ENCODE data around the gene HLA-DOB. TPM values are rescaled to one million over a fixed set of nuclear protein-coding genes. Genes with fewer than 3 reads are reported as not detected.

HLA-DOB gene
- total and polyA plus RNA-seq, 10 of the 15 experiments (the other 5 are each of a cell fraction or from before 2014, with no cell fraction given) = 27.4 to 79.1 (median 37.0) TPM

- CTCF ChIA-PET = interaction anchor here (1.0 to 3.3 kb wide), 14 partner anchors 9 to 379 kb away, joined by 3 to 36 read pairs (median 6); partner anchors contain the start of genes PSMB9 and TAP2
- H3K9ac ChIP-seq (ENCODE audit: control insufficient read depth, insufficient read depth, low read length) = no peak overlapping the region
- peaks cover 2 to 11% of the 10 kb centered on the region in 2 experiments for H3K27me3 ChIP-seq (replicated peaks in 1 of 2; ENCODE audit: control insufficient read depth in 2 of 2, insufficient read depth in 2 of 2, low read length in 1 of 2)
- no TSS peak for BruUV-seq (replicated peaks)
- no peak overlapping the region for H3K4me3 ChIP-seq
- H3K79me2 ChIP-seq (ENCODE audit: control insufficient read depth, insufficient read depth, low read length) = no peaks in the 10 kb centered on the region
- no peak overlapping the region for H3K4me2 ChIP-seq (ENCODE audit: control insufficient read depth, insufficient read depth)
- H3K9me3 ChIP-seq (replicated peaks; ENCODE audit: control insufficient read depth, insufficient read depth, low read length) = no peaks in the 10 kb centered on the region
- 2% methylated on average over 2 of the region's 2 CpGs for WGBS (ENCODE audit: insufficient coverage, insufficient replicate concordance, low lambda C conversion rate, missing lambda C conversion rate)
- RAD21 ChIA-PET (ENCODE audit: unreplicated experiment) = interaction anchor here (1.5 to 3.3 kb wide), 6 partner anchors 9 to 380 kb away, joined by 5 to 13 read pairs (median 9); partner anchors contain the start of gene TAP2
- intact Hi-C loops (cut with micrococcal nuclease; ENCODE audit: unreplicated experiment) = no loop called here
- no peak overlapping the region for H2AFZ ChIP-seq (ENCODE audit: control insufficient read depth, low read depth, low read length)
- ATAC-seq (no peak), DNase-seq (ENCODE audit: low read depth, low spot score) (no peak), FAIRE-seq (no peak)
- no peaks in the 10 kb centered on the region for H3K36me3 ChIP-seq (ENCODE audit: control insufficient read depth in 2 of 2, insufficient read depth in 2 of 2, low read length in 1 of 2)
- H3K27ac ChIP-seq (ENCODE audit: control insufficient read depth, insufficient read depth) = no peak overlapping the region
- POLR2A ChIA-PET = interaction anchor here (0.6 to 1.1 kb wide), 3 partner anchors 9 to 348 kb away, joined by 3 to 4 read pairs (median 3); no protein-coding TSS in a partner anchor
- H4K20me1 ChIP-seq (ENCODE audit: control insufficient read depth, insufficient read depth) = no peaks in the 10 kb centered on the region
- SMC1A ChIA-PET (ENCODE audit: uncharacterized antibody, unreplicated experiment) = interaction anchor here (0.7 to 7.4 kb wide), 10 partner anchors 9 to 548 kb away, joined by 3 to 51 read pairs (median 4); no protein-coding TSS in a partner anchor
- peaks cover 16% of the 10 kb centered on the region for H3K4me1 ChIP-seq (ENCODE audit: control insufficient read depth, insufficient read depth, low read length)
- in situ Hi-C loops (cut with MboI) = loop anchor here (5.0 kb wide), 1 partner anchor 382 kb away; no protein-coding TSS in a partner anchor
- TF ChIP-seq MEF2A (IDR thresholded peaks at IDR 0.05; ENCODE audit: insufficient read depth, low read depth, low read length) = no peak
Observed at GRCh38 chr6:32794510-32794909, 22.3 kb downstream of the HLA-DOB start.

DNA sequence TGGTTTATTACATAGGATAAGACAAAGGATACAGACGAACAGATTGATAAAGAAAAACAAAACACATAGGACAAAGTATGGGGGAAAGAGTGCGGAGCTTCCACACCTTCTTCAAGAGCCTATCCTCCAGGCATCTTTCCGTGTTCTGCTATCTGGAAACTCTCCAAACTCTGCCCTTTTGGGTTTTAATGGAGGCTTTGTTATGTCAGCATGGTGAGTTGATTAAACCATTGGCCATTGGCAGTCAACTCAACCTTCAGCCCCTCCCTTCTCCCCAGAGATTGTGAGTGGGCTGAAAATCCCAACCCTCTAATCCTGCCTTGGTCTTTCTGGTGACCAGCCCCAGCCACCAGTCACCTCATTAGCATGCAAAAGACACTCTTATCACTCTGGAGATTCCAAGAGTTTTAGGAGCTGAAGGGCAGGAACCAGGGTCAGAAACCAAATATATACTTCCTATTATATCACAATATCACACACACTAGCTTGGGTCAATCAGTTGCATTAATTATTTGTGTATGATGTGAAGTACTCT lies 23.8 kb downstream of the HLA-DOB start:
- no peak overlapping the region for H3K4me2 ChIP-seq (ENCODE audit: control insufficient read depth, insufficient read depth)
- POLR2A ChIA-PET = interaction anchor here (0.5 to 1.2 kb wide), 2 partner anchors 13 to 171 kb away, joined by 3 read pairs; no protein-coding TSS in a partner anchor
- no peaks in the 10 kb centered on the region for H3K79me2 ChIP-seq (ENCODE audit: control insufficient read depth, insufficient read depth, low read length)
- no peak overlapping the region for H3K4me3 ChIP-seq
- DNase-seq (ENCODE audit: low read depth, low spot score) = no peak
- ATAC-seq = no peak
- intact Hi-C loops (cut with micrococcal nuclease; ENCODE audit: unreplicated experiment) = no loop called here
- 33% methylated on average over 3 of the region's 3 CpGs for WGBS (ENCODE audit: insufficient coverage, insufficient replicate concordance, low lambda C conversion rate, missing lambda C conversion rate)
- H3K9ac ChIP-seq (ENCODE audit: control insufficient read depth, insufficient read depth, low read length) = no peak overlapping the region
- no peaks in the 10 kb centered on the region for H3K9me3 ChIP-seq (replicated peaks; ENCODE audit: control insufficient read depth, insufficient read depth, low read length)
- H3K27me3 ChIP-seq (replicated peaks in 1 of 2; ENCODE audit: control insufficient read depth in 2 of 2, insufficient read depth in 2 of 2, low read length in 1 of 2) = peaks cover 2 to 11% of the 10 kb centered on the region in 2 experiments
- FAIRE-seq = no peak
- in situ Hi-C loops (cut with MboI) = loop anchor here (5.0 kb wide), 1 partner anchor 381 kb away; no protein-coding TSS in a partner anchor
- TF ChIP-seq POU2F2 (IDR thresholded peaks at IDR 0.05; ENCODE audit: borderline replicate concordance, low read depth, low read length) (no peak), WRNIP1 (IDR thresholded peaks at IDR 0.05; ENCODE audit: borderline replicate concordance, low read depth, low read length) (no peak), HDAC6 (IDR thresholded peaks at IDR 0.05; ENCODE audit: unreplicated experiment) (no peak), PKNOX1 (IDR thresholded peaks at IDR 0.05) (no peak), STAT1 (conservative IDR thresholded peaks at IDR 0.05) (no peak)
- TF ChIP-seq, protein P1, sequence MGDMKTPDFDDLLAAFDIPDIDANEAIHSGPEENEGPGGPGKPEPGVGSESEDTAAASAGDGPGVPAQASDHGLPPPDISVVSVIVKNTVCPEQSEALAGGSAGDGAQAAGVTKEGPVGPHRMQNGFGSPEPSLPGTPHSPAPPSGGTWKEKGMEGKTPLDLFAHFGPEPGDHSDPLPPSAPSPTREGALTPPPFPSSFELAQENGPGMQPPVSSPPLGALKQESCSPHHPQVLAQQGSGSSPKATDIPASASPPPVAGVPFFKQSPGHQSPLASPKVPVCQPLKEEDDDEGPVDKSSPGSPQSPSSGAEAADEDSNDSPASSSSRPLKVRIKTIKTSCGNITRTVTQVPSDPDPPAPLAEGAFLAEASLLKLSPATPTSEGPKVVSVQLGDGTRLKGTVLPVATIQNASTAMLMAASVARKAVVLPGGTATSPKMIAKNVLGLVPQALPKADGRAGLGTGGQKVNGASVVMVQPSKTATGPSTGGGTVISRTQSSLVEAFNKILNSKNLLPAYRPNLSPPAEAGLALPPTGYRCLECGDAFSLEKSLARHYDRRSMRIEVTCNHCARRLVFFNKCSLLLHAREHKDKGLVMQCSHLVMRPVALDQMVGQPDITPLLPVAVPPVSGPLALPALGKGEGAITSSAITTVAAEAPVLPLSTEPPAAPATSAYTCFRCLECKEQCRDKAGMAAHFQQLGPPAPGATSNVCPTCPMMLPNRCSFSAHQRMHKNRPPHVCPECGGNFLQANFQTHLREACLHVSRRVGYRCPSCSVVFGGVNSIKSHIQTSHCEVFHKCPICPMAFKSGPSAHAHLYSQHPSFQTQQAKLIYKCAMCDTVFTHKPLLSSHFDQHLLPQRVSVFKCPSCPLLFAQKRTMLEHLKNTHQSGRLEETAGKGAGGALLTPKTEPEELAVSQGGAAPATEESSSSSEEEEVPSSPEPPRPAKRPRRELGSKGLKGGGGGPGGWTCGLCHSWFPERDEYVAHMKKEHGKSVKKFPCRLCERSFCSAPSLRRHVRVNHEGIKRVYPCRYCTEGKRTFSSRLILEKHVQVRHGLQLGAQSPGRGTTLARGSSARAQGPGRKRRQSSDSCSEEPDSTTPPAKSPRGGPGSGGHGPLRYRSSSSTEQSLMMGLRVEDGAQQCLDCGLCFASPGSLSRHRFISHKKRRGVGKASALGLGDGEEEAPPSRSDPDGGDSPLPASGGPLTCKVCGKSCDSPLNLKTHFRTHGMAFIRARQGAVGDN (IDR thresholded peaks at IDR 0.05) = no peak
- no TSS peak for BruUV-seq (replicated peaks)
- H4K20me1 ChIP-seq (ENCODE audit: control insufficient read depth, insufficient read depth) = no peaks in the 10 kb centered on the region
- CTCF ChIA-PET = interaction anchor here (0.7 to 3.3 kb wide), 13 partner anchors 8 to 378 kb away, joined by 3 to 36 read pairs (median 6); no protein-coding TSS in a partner anchor
- H2AFZ ChIP-seq (ENCODE audit: control insufficient read depth, low read depth, low read length) = no peak overlapping the region
- RAD21 ChIA-PET (ENCODE audit: unreplicated experiment) = interaction anchor here (0.9 to 3.3 kb wide), 6 partner anchors 8 to 379 kb away, joined by 3 to 13 read pairs (median 9); partner anchors contain the start of gene TAP2
- no peak overlapping the region for H3K27ac ChIP-seq (ENCODE audit: control insufficient read depth, insufficient read depth)
- H3K36me3 ChIP-seq (ENCODE audit: control insufficient read depth in 2 of 2, insufficient read depth in 2 of 2, low read length in 1 of 2) = no peaks in the 10 kb centered on the region
- SMC1A ChIA-PET (ENCODE audit: uncharacterized antibody, unreplicated experiment) = interaction anchor here (0.7 to 7.4 kb wide), 19 partner anchors 7 to 548 kb away, joined by 3 to 51 read pairs (median 4); partner anchors contain the start of gene TAP2
- peaks cover 16% of the 10 kb centered on the region for H3K4me1 ChIP-seq (ENCODE audit: control insufficient read depth, insufficient read depth, low read length)

All from GM12878 (cell line).